ENCODE results near the gene FBXL20. TPM values are rescaled to one million over a fixed set of nuclear protein-coding genes. Genes with fewer than 3 reads are reported as not detected.
"Not testable (repeated sequence)": the region's sequence is repeated elsewhere in the genome, so short reads cannot be mapped to it uniquely, and the experiment has no call there.

The FBXL20 gene
- total RNA-seq, 1 experiment from 2014 or later: 9.9 TPM

- DNase-seq (ENCODE audit: low read depth): no peak
These were observed 149.4 kb downstream of the FBXL20 start for GRCh38 chr17:39251997-39252396.

- not testable (repeated sequence) for DNase-seq (ENCODE audit: low read depth)
These were observed 151.3 kb downstream of the FBXL20 start for GRCh38 chr17:39250076-39250475.

- DNase-seq (ENCODE audit: low read depth): no peak
These were observed 155.2 kb downstream of the FBXL20 start for GRCh38 chr17:39246274-39246673.

GRCh38 chr17:39244600-39245570 is 156.5 kb downstream of the FBXL20 start:
- DNase-seq (ENCODE audit: low read depth): peak; percentile 74

- no peak for DNase-seq (ENCODE audit: low read depth)
These were observed 157.3 kb downstream of the FBXL20 start for GRCh38 chr17:39244016-39244599.

- no peak for DNase-seq (ENCODE audit: low read depth)
These were observed 158.3 kb downstream of the FBXL20 start for GRCh38 chr17:39243155-39243554.

GRCh38 chr17:39240631-39241030 is 160.8 kb downstream of the FBXL20 start:
- DNase-seq (ENCODE audit: low read depth): no peak

- peak; percentile 36 for DNase-seq (ENCODE audit: low read depth)
These were observed 161.6 kb downstream of the FBXL20 start for GRCh38 chr17:39239640-39240314.

GRCh38 chr17:39238311-39238972 is 163.0 kb downstream of the FBXL20 start:
- DNase-seq (ENCODE audit: low read depth): peak; percentile 85

- no peak for DNase-seq (ENCODE audit: low read depth)
These were observed 163.8 kb downstream of the FBXL20 start for GRCh38 chr17:39237586-39237985.

GRCh38 chr17:39236981-39237441 is 164.4 kb downstream of the FBXL20 start:
- DNase-seq (ENCODE audit: low read depth): no peak

- DNase-seq (ENCODE audit: low read depth): no peak
These were observed 164.9 kb downstream of the FBXL20 start for GRCh38 chr17:39236450-39236927.

- DNase-seq (ENCODE audit: low read depth): peak; percentile 65
These were observed 165.6 kb downstream of the FBXL20 start for GRCh38 chr17:39235555-39236449.

GRCh38 chr17:39231591-39232551 is 169.6 kb downstream of the FBXL20 start:
- DNase-seq (ENCODE audit: low read depth): peak; percentile 30

- no peak for DNase-seq (ENCODE audit: low read depth)
These were observed 170.3 kb downstream of the FBXL20 start for GRCh38 chr17:39231091-39231561.

- no peak for DNase-seq (ENCODE audit: low read depth)
These were observed 171.1 kb downstream of the FBXL20 start for GRCh38 chr17:39230361-39230760.

- DNase-seq (ENCODE audit: low read depth): peak; percentile 65
These were observed 172.0 kb downstream of the FBXL20 start for GRCh38 chr17:39229274-39229913.

- no peak for DNase-seq (ENCODE audit: low read depth)
These were observed 174.0 kb downstream of the FBXL20 start for GRCh38 chr17:39227364-39227919.

Measured in M059J (cell line).